ENCODE measurements around the gene LMBR1.

LMBR1 gene

DNA sequence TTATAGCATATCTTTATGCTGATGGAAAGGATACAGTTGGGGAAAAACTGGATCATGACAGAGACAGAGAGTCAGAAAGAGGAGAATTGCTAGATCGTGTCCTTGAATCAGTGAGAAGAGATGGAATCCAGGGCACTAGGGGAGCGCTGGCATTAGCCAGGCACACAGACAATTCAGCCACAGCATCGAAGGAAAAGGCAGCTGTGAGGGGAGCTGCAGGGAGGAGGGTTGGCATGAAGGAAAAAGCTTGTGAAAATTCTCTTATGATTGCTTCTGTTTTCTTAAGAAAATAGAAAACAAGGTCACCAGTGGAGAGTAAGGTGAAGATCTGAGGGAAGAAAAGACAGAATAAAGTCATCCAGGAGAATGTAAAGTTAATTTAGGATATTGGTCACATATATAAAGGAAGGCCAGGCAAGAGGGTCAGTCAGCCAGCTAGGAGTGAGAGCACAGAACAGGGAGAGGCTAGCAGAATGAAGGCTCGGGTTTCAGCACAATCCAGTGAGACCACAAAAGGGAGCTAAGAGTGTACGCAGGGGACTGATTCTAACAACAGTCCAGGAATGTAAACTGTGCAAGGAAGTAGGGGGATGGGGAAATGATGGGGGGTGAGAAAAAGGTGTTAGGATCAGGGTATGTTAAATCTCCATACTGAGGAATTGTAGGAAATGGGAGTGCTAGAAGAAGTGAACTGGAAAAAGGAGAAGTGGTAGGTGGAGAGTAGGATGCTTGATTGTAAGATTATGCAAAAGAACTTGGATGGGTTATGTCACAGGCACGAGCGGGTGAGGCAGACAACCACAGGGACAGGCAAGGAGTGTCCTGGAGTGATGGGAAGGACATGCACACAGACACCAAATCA is 140.4 kb downstream of the LMBR1 start:
- Histone ChIP-seq H3K9me2 (replicated peaks; ENCODE audit: control insufficient read depth, low read length) (no peaks in the 10 kb centered on the region), H3K4me3 (ENCODE audit: low read length) (no peak overlapping the region), H3F3A (ENCODE audit: control insufficient read depth, insufficient read depth) (peaks cover 8% of the 10 kb centered on the region), H3K79me2 (ENCODE audit: control insufficient read depth, low read length) (no peaks in the 10 kb centered on the region), H3K4me1 (ENCODE audit: control insufficient read depth, low read length) (peaks cover 8% of the 10 kb centered on the region), H3K36me3 (ENCODE audit: control insufficient read depth, low read length) (peaks cover 34% of the 10 kb centered on the region), H3K27ac (ENCODE audit: low read depth, low read length) (no peak overlapping the region), H3K4me2 (ENCODE audit: low read length) (no peak overlapping the region), H3K9me3 (ENCODE audit: control insufficient read depth, insufficient read depth, low read length) (no peaks in the 10 kb centered on the region), H3K27me3 (ENCODE audit: control insufficient read depth, low read length) (no peaks in the 10 kb centered on the region), H4K20me1 (ENCODE audit: control insufficient read depth, insufficient read depth, low read depth, low read length) (no peaks in the 10 kb centered on the region)
- TF ChIP-seq, protein P1, sequence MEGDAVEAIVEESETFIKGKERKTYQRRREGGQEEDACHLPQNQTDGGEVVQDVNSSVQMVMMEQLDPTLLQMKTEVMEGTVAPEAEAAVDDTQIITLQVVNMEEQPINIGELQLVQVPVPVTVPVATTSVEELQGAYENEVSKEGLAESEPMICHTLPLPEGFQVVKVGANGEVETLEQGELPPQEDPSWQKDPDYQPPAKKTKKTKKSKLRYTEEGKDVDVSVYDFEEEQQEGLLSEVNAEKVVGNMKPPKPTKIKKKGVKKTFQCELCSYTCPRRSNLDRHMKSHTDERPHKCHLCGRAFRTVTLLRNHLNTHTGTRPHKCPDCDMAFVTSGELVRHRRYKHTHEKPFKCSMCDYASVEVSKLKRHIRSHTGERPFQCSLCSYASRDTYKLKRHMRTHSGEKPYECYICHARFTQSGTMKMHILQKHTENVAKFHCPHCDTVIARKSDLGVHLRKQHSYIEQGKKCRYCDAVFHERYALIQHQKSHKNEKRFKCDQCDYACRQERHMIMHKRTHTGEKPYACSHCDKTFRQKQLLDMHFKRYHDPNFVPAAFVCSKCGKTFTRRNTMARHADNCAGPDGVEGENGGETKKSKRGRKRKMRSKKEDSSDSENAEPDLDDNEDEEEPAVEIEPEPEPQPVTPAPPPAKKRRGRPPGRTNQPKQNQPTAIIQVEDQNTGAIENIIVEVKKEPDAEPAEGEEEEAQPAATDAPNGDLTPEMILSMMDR (IDR thresholded peaks at IDR 0.05; ENCODE audit: low read depth, low read length, poor library complexity, severe bottlenecking): no peak
- no peak for TF ChIP-seq EZH2phosphoT487 (IDR thresholded peaks at IDR 0.05; ENCODE audit: borderline replicate concordance, low read length)

DNA sequence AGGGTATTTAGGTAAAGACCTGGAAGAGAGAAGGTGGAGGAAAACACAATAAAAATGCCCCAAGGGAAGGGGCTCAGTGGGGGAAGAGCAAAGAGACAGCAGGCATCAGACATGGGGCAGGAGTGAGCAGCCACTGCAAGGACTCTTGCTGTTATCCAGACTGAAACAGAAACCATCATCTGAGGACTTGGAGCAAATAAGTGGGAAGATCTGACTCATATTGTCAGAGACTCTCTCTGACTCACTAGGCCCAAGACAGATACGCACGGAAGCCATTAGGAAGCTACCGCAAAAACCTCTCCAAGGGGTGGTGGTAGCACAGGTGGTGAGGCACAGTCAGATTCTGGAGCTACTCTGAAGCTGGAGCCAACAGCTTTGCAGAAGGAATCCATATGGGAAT is 141.7 kb downstream of the LMBR1 start:
- H4K20me1 ChIP-seq (ENCODE audit: control insufficient read depth, insufficient read depth, low read depth, low read length): no peaks in the 10 kb centered on the region
- H3F3A ChIP-seq (ENCODE audit: control insufficient read depth, insufficient read depth): peaks cover 8% of the 10 kb centered on the region
- no peak for TF ChIP-seq EZH2phosphoT487 (IDR thresholded peaks at IDR 0.05; ENCODE audit: borderline replicate concordance, low read length)
- TF ChIP-seq, protein P1 (IDR thresholded peaks at IDR 0.05; ENCODE audit: low read depth, low read length, poor library complexity, severe bottlenecking): no peak
- H3K4me1 ChIP-seq (ENCODE audit: control insufficient read depth, low read length): peaks cover 8% of the 10 kb centered on the region
- no peak overlapping the region for H3K4me2 ChIP-seq (ENCODE audit: low read length)
- H3K79me2 ChIP-seq (ENCODE audit: control insufficient read depth, low read length): no peaks in the 10 kb centered on the region
- H3K27ac ChIP-seq (ENCODE audit: low read depth, low read length): no peak overlapping the region
- peaks cover 34% of the 10 kb centered on the region for H3K36me3 ChIP-seq (ENCODE audit: control insufficient read depth, low read length)
- no peak overlapping the region for H3K4me3 ChIP-seq (ENCODE audit: low read length)
- no peaks in the 10 kb centered on the region for H3K9me2 ChIP-seq (replicated peaks; ENCODE audit: control insufficient read depth, low read length)
- no peaks in the 10 kb centered on the region for H3K9me3 ChIP-seq (ENCODE audit: control insufficient read depth, insufficient read depth, low read length)
- no peaks in the 10 kb centered on the region for H3K27me3 ChIP-seq (ENCODE audit: control insufficient read depth, low read length)

DNA sequence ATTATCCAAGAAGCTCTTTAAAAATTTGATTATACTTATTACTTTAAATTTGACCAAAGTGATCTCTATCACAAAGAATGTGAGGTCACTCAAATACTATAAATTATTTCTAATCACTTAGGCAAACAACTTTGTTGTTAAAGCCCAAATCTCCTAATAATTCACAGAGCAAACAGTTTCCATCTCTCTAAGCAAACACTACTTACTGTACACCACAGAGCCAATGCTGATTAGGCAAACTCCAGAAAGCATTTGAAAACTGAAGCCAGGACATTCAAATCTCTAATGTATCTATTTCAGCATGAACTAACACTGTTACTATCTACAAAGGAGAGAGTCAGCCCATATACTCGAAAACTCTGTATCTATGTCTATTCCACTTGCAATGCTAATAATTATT is 145.3 kb downstream of the LMBR1 start:
- Histone ChIP-seq H3K79me2 (ENCODE audit: control insufficient read depth, low read length) (no peaks in the 10 kb centered on the region), H3K27ac (ENCODE audit: low read depth, low read length) (no peak overlapping the region), H4K20me1 (ENCODE audit: control insufficient read depth, insufficient read depth, low read depth, low read length) (no peaks in the 10 kb centered on the region), H3K9me2 (replicated peaks; ENCODE audit: control insufficient read depth, low read length) (no peaks in the 10 kb centered on the region), H3K4me3 (ENCODE audit: low read length) (no peak overlapping the region), H3K4me1 (ENCODE audit: control insufficient read depth, low read length) (peaks cover under 1% of the 10 kb centered on the region), H3K4me2 (ENCODE audit: low read length) (no peak overlapping the region), H3K9me3 (ENCODE audit: control insufficient read depth, insufficient read depth, low read length) (no peaks in the 10 kb centered on the region), H3F3A (ENCODE audit: control insufficient read depth, insufficient read depth) (peaks cover 4% of the 10 kb centered on the region; the same call in 1 of the 2 replicates), H3K27me3 (ENCODE audit: control insufficient read depth, low read length) (no peaks in the 10 kb centered on the region), H3K36me3 (ENCODE audit: control insufficient read depth, low read length) (peaks cover 14% of the 10 kb centered on the region)
- TF ChIP-seq, protein P1 (IDR thresholded peaks at IDR 0.05; ENCODE audit: low read depth, low read length, poor library complexity, severe bottlenecking): no peak
- TF ChIP-seq EZH2phosphoT487 (IDR thresholded peaks at IDR 0.05; ENCODE audit: borderline replicate concordance, low read length): no peak

Data from DOHH2 (cell line).